ENCODE results near the gene TBC1D2B. TPM values are rescaled to one million over a fixed set of nuclear protein-coding genes. Genes with fewer than 3 reads are reported as not detected.

The TBC1D2B gene
- total and polyA plus RNA-seq, 2 donors (not counting 3 experiments of a cell fraction or from before 2014, with no cell fraction given) = 30.8 to 46.1 TPM

DNA sequence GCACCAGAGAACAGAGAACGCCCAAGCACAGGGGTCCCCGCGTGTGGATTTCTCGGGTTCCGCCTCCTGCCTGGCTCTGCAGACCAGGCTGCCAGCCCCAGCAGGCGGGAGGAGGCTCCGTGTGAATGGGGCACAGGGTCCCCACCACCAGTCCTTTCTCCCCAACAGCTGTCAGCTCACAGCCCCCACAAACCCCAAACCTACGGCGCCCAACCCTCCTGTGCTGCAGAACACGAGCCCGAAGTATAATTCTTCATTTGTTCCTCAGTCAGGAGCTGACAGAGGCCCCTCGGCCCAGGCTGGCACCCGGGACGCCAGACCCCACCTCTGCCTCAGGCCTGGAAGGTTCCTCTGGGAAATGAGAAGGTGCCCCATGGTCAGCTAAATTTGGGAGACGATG is 78.0 kb downstream of the TBC1D2B start:
- no peak overlapping the region for H3K27ac ChIP-seq (ENCODE audit: insufficient read depth, low read depth, low read length)
- H3K79me2 ChIP-seq (ENCODE audit: control insufficient read depth, insufficient read depth, low read length) = no peaks in the 10 kb centered on the region
- CTCF ChIA-PET = interaction anchor here (1.0 to 6.5 kb wide), 10 partner anchors 10 to 242 kb away, joined by 3 to 273 read pairs (median 5); no protein-coding TSS in a partner anchor
- H3K27me3 ChIP-seq (ENCODE audit: control insufficient read depth in 2 of 2, insufficient read depth in 2 of 2, low read length in 2 of 2) = no peaks in the 10 kb centered on the region
- no peak overlapping the region for H3K4me3 ChIP-seq (replicated peaks in 1 of 3; ENCODE audit: insufficient read depth in 1 of 3, low read depth in 1 of 3, low read length in 3 of 3)
- H2AFZ ChIP-seq (ENCODE audit: low read depth, low read length) = no peak overlapping the region
- intact Hi-C loops (cut with micrococcal nuclease) (loop anchor here (10.0 kb wide), 1 partner anchor 85 kb away; no protein-coding TSS in a partner anchor), dilution Hi-C loops (cut with MboI; ENCODE audit: extremely low pct_ligation_motif_present, low sequenced_read_pairs) (no loop called here)
- POLR2A ChIA-PET = no interaction called here
- TF ChIP-seq, protein P1, sequence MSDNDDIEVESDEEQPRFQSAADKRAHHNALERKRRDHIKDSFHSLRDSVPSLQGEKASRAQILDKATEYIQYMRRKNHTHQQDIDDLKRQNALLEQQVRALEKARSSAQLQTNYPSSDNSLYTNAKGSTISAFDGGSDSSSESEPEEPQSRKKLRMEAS (IDR thresholded peaks at IDR 0.05; ENCODE audit: insufficient read depth, insufficient read length) = no peak
- TF ChIP-seq, protein P2, sequence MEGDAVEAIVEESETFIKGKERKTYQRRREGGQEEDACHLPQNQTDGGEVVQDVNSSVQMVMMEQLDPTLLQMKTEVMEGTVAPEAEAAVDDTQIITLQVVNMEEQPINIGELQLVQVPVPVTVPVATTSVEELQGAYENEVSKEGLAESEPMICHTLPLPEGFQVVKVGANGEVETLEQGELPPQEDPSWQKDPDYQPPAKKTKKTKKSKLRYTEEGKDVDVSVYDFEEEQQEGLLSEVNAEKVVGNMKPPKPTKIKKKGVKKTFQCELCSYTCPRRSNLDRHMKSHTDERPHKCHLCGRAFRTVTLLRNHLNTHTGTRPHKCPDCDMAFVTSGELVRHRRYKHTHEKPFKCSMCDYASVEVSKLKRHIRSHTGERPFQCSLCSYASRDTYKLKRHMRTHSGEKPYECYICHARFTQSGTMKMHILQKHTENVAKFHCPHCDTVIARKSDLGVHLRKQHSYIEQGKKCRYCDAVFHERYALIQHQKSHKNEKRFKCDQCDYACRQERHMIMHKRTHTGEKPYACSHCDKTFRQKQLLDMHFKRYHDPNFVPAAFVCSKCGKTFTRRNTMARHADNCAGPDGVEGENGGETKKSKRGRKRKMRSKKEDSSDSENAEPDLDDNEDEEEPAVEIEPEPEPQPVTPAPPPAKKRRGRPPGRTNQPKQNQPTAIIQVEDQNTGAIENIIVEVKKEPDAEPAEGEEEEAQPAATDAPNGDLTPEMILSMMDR (IDR thresholded peaks at IDR 0.05; ENCODE audit: extremely low read depth in 1 of 2, insufficient read depth in 1 of 2, low read depth in 1 of 2, low read length in 2 of 2) = no peak
- TF ChIP-seq GATA2 (IDR thresholded peaks at IDR 0.05; ENCODE audit: insufficient read depth, insufficient read length, low read depth, low read length) (no peak), EZH2 (IDR thresholded peaks at IDR 0.05; ENCODE audit: borderline replicate concordance, low read depth, low read length, severe bottlenecking) (no peak), JUN (IDR thresholded peaks at IDR 0.05; ENCODE audit: borderline replicate concordance, insufficient read depth, insufficient read length, low read depth) (no peak), FOS (IDR thresholded peaks at IDR 0.05; ENCODE audit: borderline replicate concordance, insufficient read depth, low read length) (no peak), MYC (IDR thresholded peaks at IDR 0.05; ENCODE audit: low read depth, low read length) (no peak), POLR2A (IDR thresholded peaks at IDR 0.05; ENCODE audit: low read depth, low read length) (no peak), POLR2AphosphoS5 (IDR thresholded peaks at IDR 0.05; ENCODE audit: insufficient read depth, low read depth, low read length) (no peak)
- no peak overlapping the region for H3K4me2 ChIP-seq (ENCODE audit: insufficient read depth, low read length)
- no TSS peak for BruUV-seq (replicated peaks)
- FAIRE-seq (no peak), DNase-seq (ENCODE audit: low read depth, low spot score) (no peak)
- H3K4me1 ChIP-seq (ENCODE audit: control insufficient read depth, extremely low read depth, insufficient read depth, low read length) = peaks cover 3% of the 10 kb centered on the region
- H3K9me1 ChIP-seq (replicated peaks; ENCODE audit: control insufficient read depth, extremely low read depth, insufficient read depth, low read length) = no peaks in the 10 kb centered on the region
- H3K9ac ChIP-seq (replicated peaks; ENCODE audit: extremely low read depth, insufficient read depth, low read length) = no peak overlapping the region
- H3K36me3 ChIP-seq (ENCODE audit: control insufficient read depth in 2 of 2, extremely low read depth in 1 of 2, insufficient read depth in 2 of 2, low read length in 2 of 2) = peaks cover 4 to 27% of the 10 kb centered on the region in 2 experiments
- no peaks in the 10 kb centered on the region for H4K20me1 ChIP-seq (replicated peaks; ENCODE audit: control insufficient read depth, extremely low read depth, insufficient read depth, low read length)
- H3K9me3 ChIP-seq (replicated peaks; ENCODE audit: control insufficient read depth, insufficient read depth, low read length) = no peaks in the 10 kb centered on the region

All from endothelial cell of umbilical vein (primary cell).